GM18517 (cell line): ENCODE results near the gene SMAP2.
"Not testable (repeated sequence)": the region's sequence is repeated elsewhere in the genome, so short reads cannot be mapped to it uniquely, and the experiment has no call there.

Source experiments
- ATAC-seq: cut with Tn5 transposase; IDR thresholded peaks from one replicate; pipeline ENCODE4 v1.9.1; 2021; ENCODE audit warnings: mild to moderate bottlenecking, moderate library complexity; ENCODE audit not compliant: unreplicated experiment

Gene SMAP2

GRCh38 chr1:40371707-40372258, 1.7 kb upstream of the SMAP2 start:
- no peak for ATAC-seq

GRCh38 chr1:40372658-40373322, 737 bp upstream of the SMAP2 start:
- ATAC-seq: no peak

GRCh38 chr1:40377512-40377911, 4.0 kb downstream of the SMAP2 start:
- ATAC-seq: no peak

GRCh38 chr1:40379785-40380452, 6.4 kb downstream of the SMAP2 start:
- no peak for ATAC-seq

GRCh38 chr1:40380817-40381216, 7.3 kb downstream of the SMAP2 start:
- no peak for ATAC-seq

GRCh38 chr1:40381268-40382107, 8.0 kb downstream of the SMAP2 start:
- no peak for ATAC-seq

- ATAC-seq: no peak
Observed at GRCh38 chr1:40382108-40382460, 8.6 kb downstream of the SMAP2 start.

GRCh38 chr1:40382601-40383000, 9.1 kb downstream of the SMAP2 start:
- no peak for ATAC-seq

- ATAC-seq: no peak
Observed at GRCh38 chr1:40383095-40383487, 9.6 kb downstream of the SMAP2 start.

GRCh38 chr1:40383488-40384412, 10.2 kb downstream of the SMAP2 start:
- ATAC-seq: no peak

GRCh38 chr1:40384413-40384762, 10.9 kb downstream of the SMAP2 start:
- ATAC-seq: no peak

GRCh38 chr1:40384887-40385286, 11.4 kb downstream of the SMAP2 start:
- ATAC-seq: no peak

GRCh38 chr1:40385437-40386358, 12.2 kb downstream of the SMAP2 start:
- ATAC-seq: peak; percentile 76

- ATAC-seq: no peak
Observed at GRCh38 chr1:40386359-40386723, 12.8 kb downstream of the SMAP2 start.

- no peak for ATAC-seq
Observed at GRCh38 chr1:40386796-40387195, 13.3 kb downstream of the SMAP2 start.

GRCh38 chr1:40387381-40388306, 14.1 kb downstream of the SMAP2 start:
- not testable (repeated sequence) for ATAC-seq

- not testable (repeated sequence) for ATAC-seq
Observed at GRCh38 chr1:40388456-40389321, 15.2 kb downstream of the SMAP2 start.
